GM12864 (cell line): Measurements from ENCODE around the gene CRMP1.

Experiments used
- DNase-seq: peaks from one replicate; pipeline ENCODE4 v3.0.0-alpha.2; 2011; ENCODE audit warnings: low read depth
- H3K4me3 ChIP-seq: 2 replicates; pipeline ENCODE4 v1.5.1; 2011; ENCODE audit warnings: mild to moderate bottlenecking, low read depth, low read length, control low read depth
- TF ChIP-seq, protein P1 (sequence below): IDR thresholded peaks from 2 replicates; pipeline ENCODE4 v1.5.1; 2011; ENCODE audit warnings: low read depth, mild to moderate bottlenecking, moderate library complexity, low read length, control low read depth, inconsistent platforms; ENCODE audit errors: missing control alignments

The CRMP1 gene

GRCh38 chr4:5912614-5913019 lies 19.7 kb upstream of the CRMP1 start:
- no peak overlapping the region for H3K4me3 ChIP-seq
- DNase-seq = no peak
- TF ChIP-seq, protein P1, sequence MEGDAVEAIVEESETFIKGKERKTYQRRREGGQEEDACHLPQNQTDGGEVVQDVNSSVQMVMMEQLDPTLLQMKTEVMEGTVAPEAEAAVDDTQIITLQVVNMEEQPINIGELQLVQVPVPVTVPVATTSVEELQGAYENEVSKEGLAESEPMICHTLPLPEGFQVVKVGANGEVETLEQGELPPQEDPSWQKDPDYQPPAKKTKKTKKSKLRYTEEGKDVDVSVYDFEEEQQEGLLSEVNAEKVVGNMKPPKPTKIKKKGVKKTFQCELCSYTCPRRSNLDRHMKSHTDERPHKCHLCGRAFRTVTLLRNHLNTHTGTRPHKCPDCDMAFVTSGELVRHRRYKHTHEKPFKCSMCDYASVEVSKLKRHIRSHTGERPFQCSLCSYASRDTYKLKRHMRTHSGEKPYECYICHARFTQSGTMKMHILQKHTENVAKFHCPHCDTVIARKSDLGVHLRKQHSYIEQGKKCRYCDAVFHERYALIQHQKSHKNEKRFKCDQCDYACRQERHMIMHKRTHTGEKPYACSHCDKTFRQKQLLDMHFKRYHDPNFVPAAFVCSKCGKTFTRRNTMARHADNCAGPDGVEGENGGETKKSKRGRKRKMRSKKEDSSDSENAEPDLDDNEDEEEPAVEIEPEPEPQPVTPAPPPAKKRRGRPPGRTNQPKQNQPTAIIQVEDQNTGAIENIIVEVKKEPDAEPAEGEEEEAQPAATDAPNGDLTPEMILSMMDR = no peak

DNA sequence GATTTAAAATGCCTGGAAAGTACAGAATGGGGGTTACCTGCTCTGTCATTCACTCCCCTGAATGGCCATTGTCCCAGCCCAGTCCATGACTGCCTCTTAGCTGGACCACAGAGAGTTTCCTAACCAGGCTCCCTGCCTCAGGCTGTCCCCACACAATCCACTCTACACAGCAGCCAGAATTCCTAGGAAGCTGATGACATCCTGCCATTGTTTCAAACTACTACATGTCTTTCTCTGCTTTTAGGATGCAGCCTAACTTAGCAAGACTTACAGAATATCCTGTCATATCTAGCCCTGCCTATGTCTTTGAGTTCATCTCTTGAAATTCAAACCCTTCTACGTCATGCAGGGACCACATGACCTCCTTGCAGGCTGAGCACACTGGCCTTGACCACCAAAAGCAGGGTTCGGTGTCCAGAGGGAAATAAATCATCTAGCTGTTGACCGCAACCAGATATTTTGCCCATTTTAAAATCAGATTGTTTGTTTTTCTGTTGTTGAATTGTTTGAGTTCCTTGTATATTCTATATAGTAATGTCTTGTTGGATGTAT lies 16.1 kb upstream of the CRMP1 start:
- no peak overlapping the region for H3K4me3 ChIP-seq
- no peak for DNase-seq
- TF ChIP-seq, protein P1 = no peak

DNA sequence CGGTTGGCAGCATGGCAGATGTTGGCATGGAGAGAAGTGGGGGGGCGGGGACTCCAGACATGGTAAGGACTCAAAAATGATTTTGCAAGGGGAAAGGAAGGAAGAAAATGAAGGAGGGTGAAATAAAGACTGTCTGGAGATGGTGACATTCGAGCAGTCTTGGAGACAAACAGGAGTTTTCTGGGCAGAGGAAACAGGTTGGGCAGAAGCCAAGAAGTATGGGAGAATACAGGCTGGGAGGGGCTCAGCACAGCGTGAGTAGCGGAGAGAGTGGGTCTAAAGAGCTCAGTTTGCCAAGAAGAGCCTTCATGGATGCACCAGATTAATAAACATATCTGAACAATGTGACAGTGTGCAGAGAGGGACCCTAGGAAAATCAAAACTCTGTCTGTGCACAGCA lies 13.3 kb upstream of the CRMP1 start:
- TF ChIP-seq, protein P1 = no peak
- H3K4me3 ChIP-seq = no peak overlapping the region
- no peak for DNase-seq

DNA sequence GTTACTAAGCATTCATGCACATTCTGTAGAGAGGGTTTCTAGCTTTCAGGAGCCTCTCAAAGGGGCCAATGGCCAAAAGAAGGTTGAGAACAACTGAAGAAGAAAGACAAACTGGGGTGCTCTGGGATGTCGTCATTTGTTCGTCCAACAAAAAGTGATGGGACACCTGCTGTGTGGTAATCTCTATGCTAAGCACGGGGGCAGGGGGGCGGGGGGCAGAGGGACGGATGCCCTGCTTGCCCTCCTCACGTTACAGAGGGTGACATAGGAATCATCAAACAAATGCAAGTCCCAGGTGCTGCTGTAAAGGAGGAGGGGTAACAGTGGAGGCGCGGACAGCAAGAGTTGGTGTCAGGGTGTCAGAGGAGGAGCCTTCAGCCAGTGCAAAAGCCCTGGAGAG lies 12.8 kb upstream of the CRMP1 start:
- TF ChIP-seq, protein P1 = no peak
- DNase-seq = no peak
- H3K4me3 ChIP-seq = no peak overlapping the region

GRCh38 chr4:5900844-5901243 lies 8.0 kb upstream of the CRMP1 start:
- DNase-seq = no peak

DNA sequence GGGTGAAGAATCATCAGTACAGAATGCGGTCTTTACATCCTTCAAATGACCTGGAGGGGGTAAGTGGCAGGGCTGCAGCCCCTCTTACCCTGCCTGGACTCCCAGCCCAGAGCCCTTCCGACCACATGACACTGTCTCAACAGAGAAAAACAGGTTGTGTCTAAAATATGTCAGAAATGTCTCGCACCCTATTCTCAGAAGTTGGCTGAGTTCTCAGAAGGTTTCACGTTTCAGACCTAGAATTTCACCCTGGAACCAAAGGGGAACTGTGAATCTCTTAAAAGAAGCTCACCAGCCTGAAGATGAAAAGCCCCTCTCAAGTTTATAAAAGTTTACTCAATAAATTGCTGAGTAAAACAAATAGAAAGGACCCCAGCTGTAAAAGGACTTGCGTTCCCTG lies 7.0 kb upstream of the CRMP1 start:
- TF ChIP-seq, protein P1 = no peak
- DNase-seq = no peak
- H3K4me3 ChIP-seq = no peak overlapping the region

More at GRCh38 chr4:5900844-5901243, 8.0 kb upstream of the CRMP1 start:
- TF ChIP-seq, protein P1 = no peak
- H3K4me3 ChIP-seq = no peak overlapping the region

- TF ChIP-seq, protein P1 = no peak
- H3K4me3 ChIP-seq = no peak overlapping the region
- DNase-seq = no peak
Measured at GRCh38 chr4:5899396-5899795, 6.5 kb upstream of the CRMP1 start.
